ENCODE data around the gene EVI5. TPM values are rescaled to one million over a fixed set of nuclear protein-coding genes. Genes with fewer than 3 reads are reported as not detected.
"Not testable (repeated sequence)": the region's sequence is repeated elsewhere in the genome, so short reads cannot be mapped to it uniquely, and the experiment has no call there.

EVI5 gene
- total and polyA plus RNA-seq, 2 experiments from 2014 or later: 16.5 to 20.0 TPM

DNA sequence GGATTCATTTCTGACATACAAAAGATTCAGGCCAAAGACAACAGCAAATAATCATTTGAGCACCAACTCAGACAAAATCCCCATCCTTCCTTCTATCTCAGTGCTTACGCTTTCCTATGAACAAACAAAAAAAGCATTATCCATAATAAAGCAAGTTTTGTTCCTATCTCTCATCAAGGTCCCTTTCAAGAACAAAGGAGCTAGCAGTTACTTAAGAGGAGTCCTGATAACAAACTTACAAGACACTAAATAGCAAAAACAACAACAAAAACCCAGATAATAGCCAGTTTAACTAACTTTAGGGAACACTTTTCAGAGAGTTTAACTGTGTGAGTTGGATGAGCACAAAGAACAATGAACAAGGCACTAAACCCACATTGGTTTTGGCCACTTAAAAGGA, 10.5 kb downstream of the EVI5 start:
- Histone ChIP-seq H3K9ac (no peak overlapping the region), H3K27ac (no peak overlapping the region), H4K20me1 (ENCODE audit: insufficient read depth) (no peaks in the 10 kb centered on the region; the same call in 1 of the 2 replicates), H3K36me3 (ENCODE audit: low read depth) (no peaks in the 10 kb centered on the region), H3K4me3 (no peak overlapping the region), H3K27me3 (replicated peaks; ENCODE audit: insufficient read depth) (no peaks in the 10 kb centered on the region), H3K79me2 (ENCODE audit: insufficient read depth) (peaks cover 96% of the 10 kb centered on the region), H3K4me1 (ENCODE audit: insufficient read depth) (no peaks in the 10 kb centered on the region), H3K4me2 (ENCODE audit: unreplicated experiment) (no peak overlapping the region), H3K9me2 (ENCODE audit: insufficient read depth) (no peaks in the 10 kb centered on the region), H3F3A (ENCODE audit: insufficient read depth) (no peaks in the 10 kb centered on the region), H2AFZ (no peak overlapping the region), H3K9me3 (ENCODE audit: low read depth) (no peaks in the 10 kb centered on the region)
- WGBS, 2 experiments (ENCODE audit: low coverage in 1 of 2, low lambda C conversion rate in 2 of 2, missing lambda C conversion rate in 2 of 2): 100% methylated on average over 1 of the region's 1 CpG
- in situ Hi-C loops (cut with MboI): no loop called here
- no peak for DNase-seq
- TF ChIP-seq EZH2 (IDR thresholded peaks at IDR 0.05; ENCODE audit: insufficient read depth, poor library complexity, severe bottlenecking) (no peak), EZH2phosphoT487 (IDR thresholded peaks at IDR 0.05; ENCODE audit: insufficient read depth, low read depth) (no peak)

DNA sequence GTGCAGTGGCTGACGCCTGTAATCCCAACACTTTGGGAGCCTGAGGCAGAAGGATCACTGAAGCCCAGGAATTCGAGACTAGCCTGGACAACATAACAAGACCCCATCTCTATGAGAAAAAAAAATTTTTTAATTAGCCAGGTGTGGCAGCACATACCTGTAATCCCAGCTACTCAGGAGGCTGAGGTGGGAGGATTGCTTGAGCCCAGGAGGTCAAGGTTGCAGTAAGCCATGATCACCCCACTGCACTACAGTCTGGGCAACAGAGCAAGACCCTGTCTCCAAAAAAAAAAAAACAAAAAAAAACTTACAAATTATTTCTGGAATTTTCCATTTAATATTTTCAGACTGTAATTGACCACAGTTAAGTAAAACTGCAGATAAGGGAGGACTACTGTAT, 11.2 kb downstream of the EVI5 start:
- DNase-seq; in situ Hi-C loops (cut with MboI): not testable (repeated sequence)
- 96 to 97% methylated on average over 2 of the region's 2 CpGs for WGBS, 2 experiments (ENCODE audit: low coverage in 1 of 2, low lambda C conversion rate in 2 of 2, missing lambda C conversion rate in 2 of 2)

DNA sequence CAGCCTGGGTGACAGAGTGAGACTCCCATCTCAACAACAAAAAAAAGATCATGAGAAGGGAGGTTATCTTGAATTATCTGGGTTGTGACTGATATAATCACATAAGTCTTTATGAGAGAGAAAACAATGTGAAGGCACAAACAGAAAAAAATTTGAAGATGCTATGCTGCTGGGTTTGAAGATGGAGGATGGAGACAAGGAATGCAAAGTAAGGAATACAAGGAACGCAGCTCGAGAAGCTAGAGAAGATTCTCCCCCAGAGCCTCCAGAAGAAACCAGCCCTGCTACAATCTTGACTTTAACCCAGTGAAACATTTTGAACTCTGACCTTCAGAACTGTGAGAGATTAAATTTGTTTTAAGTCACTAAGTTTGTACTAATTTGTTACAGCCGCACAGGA, 15.1 kb downstream of the EVI5 start:
- H3K79me2 ChIP-seq (ENCODE audit: insufficient read depth): peaks cover 95% of the 10 kb centered on the region
- no peak overlapping the region for H2AFZ ChIP-seq
- H3K27ac ChIP-seq: no peak overlapping the region
- H3K4me1 ChIP-seq (ENCODE audit: insufficient read depth): no peaks in the 10 kb centered on the region
- in situ Hi-C loops (cut with MboI): no loop called here
- no peaks in the 10 kb centered on the region for H3K27me3 ChIP-seq (replicated peaks; ENCODE audit: insufficient read depth)
- no peaks in the 10 kb centered on the region for H3K9me3 ChIP-seq (ENCODE audit: low read depth)
- H3K9ac ChIP-seq: no peak overlapping the region
- TF ChIP-seq EZH2 (IDR thresholded peaks at IDR 0.05; ENCODE audit: insufficient read depth, poor library complexity, severe bottlenecking): no peak
- no peak for TF ChIP-seq EZH2phosphoT487 (IDR thresholded peaks at IDR 0.05; ENCODE audit: insufficient read depth, low read depth)
- 94 to 98% methylated on average over 3 of the region's 3 CpGs for WGBS, 2 experiments (ENCODE audit: low coverage in 1 of 2, low lambda C conversion rate in 2 of 2, missing lambda C conversion rate in 2 of 2)
- no peak for DNase-seq
- no peaks in the 10 kb centered on the region for H3K9me2 ChIP-seq (ENCODE audit: insufficient read depth)
- no peaks in the 10 kb centered on the region for H3F3A ChIP-seq (ENCODE audit: insufficient read depth)
- H3K4me2 ChIP-seq (ENCODE audit: unreplicated experiment): no peak overlapping the region
- H4K20me1 ChIP-seq (ENCODE audit: insufficient read depth): no peaks in the 10 kb centered on the region; the same call in 1 of the 2 replicates
- H3K36me3 ChIP-seq (ENCODE audit: low read depth): no peaks in the 10 kb centered on the region
- H3K4me3 ChIP-seq: no peak overlapping the region

More for the DNA sequence above, 11.2 kb downstream of the EVI5 start:
- H3K79me2 ChIP-seq (ENCODE audit: insufficient read depth): peaks cover 96% of the 10 kb centered on the region
- not testable (repeated sequence) for H2AFZ ChIP-seq; H3F3A ChIP-seq (ENCODE audit: insufficient read depth); H3K4me2 ChIP-seq (ENCODE audit: unreplicated experiment); H3K9ac ChIP-seq; H3K4me1 ChIP-seq (ENCODE audit: insufficient read depth); H3K9me3 ChIP-seq (ENCODE audit: low read depth); H3K27me3 ChIP-seq (replicated peaks; ENCODE audit: insufficient read depth); H3K36me3 ChIP-seq (ENCODE audit: low read depth); H3K9me2 ChIP-seq (ENCODE audit: insufficient read depth); H4K20me1 ChIP-seq (ENCODE audit: insufficient read depth); H3K4me3 ChIP-seq; H3K27ac ChIP-seq

- Histone ChIP-seq H3K36me3 (ENCODE audit: low read depth) (no peaks in the 10 kb centered on the region), H3F3A (ENCODE audit: insufficient read depth) (no peaks in the 10 kb centered on the region), H3K4me2 (ENCODE audit: unreplicated experiment) (no peak overlapping the region), H3K9me3 (ENCODE audit: low read depth) (no peaks in the 10 kb centered on the region), H3K9me2 (ENCODE audit: insufficient read depth) (no peaks in the 10 kb centered on the region), H4K20me1 (ENCODE audit: insufficient read depth) (no peaks in the 10 kb centered on the region; the same call in 1 of the 2 replicates), H3K4me3 (no peak overlapping the region), H3K4me1 (ENCODE audit: insufficient read depth) (no peaks in the 10 kb centered on the region), H3K79me2 (ENCODE audit: insufficient read depth) (peaks cover 95% of the 10 kb centered on the region), H3K9ac (no peak overlapping the region), H3K27me3 (replicated peaks; ENCODE audit: insufficient read depth) (no peaks in the 10 kb centered on the region), H2AFZ (no peak overlapping the region), H3K27ac (no peak overlapping the region)
- TF ChIP-seq EZH2phosphoT487 (IDR thresholded peaks at IDR 0.05; ENCODE audit: insufficient read depth, low read depth) (no peak), EZH2 (IDR thresholded peaks at IDR 0.05; ENCODE audit: insufficient read depth, poor library complexity, severe bottlenecking) (no peak)
- no peak for DNase-seq
- in situ Hi-C loops (cut with MboI): no loop called here
These were observed 16.0 kb downstream of the EVI5 start for GRCh38 chr1:92768915-92769314.

- no peak overlapping the region for H3K9ac ChIP-seq
- 92 to 100% methylated on average over 2 of the region's 2 CpGs for WGBS, 2 experiments (ENCODE audit: low coverage in 1 of 2, low lambda C conversion rate in 2 of 2, missing lambda C conversion rate in 2 of 2)
- H3F3A ChIP-seq (ENCODE audit: insufficient read depth): no peaks in the 10 kb centered on the region
- H3K4me1 ChIP-seq (ENCODE audit: insufficient read depth): no peaks in the 10 kb centered on the region
- no peak overlapping the region for H3K4me3 ChIP-seq
- no peak overlapping the region for H3K4me2 ChIP-seq (ENCODE audit: unreplicated experiment)
- no peaks in the 10 kb centered on the region for H3K9me3 ChIP-seq (ENCODE audit: low read depth)
- in situ Hi-C loops (cut with MboI): no loop called here
- H3K27me3 ChIP-seq (replicated peaks; ENCODE audit: insufficient read depth): no peaks in the 10 kb centered on the region
- no peak for TF ChIP-seq EZH2 (IDR thresholded peaks at IDR 0.05; ENCODE audit: insufficient read depth, poor library complexity, severe bottlenecking)
- no peak for TF ChIP-seq EZH2phosphoT487 (IDR thresholded peaks at IDR 0.05; ENCODE audit: insufficient read depth, low read depth)
- no peaks in the 10 kb centered on the region for H3K36me3 ChIP-seq (ENCODE audit: low read depth)
- no peak for DNase-seq
- no peaks in the 10 kb centered on the region for H3K9me2 ChIP-seq (ENCODE audit: insufficient read depth)
- no peak overlapping the region for H3K27ac ChIP-seq
- no peaks in the 10 kb centered on the region; the same call in 1 of the 2 replicates for H4K20me1 ChIP-seq (ENCODE audit: insufficient read depth)
- no peak overlapping the region for H2AFZ ChIP-seq
- peaks cover 95% of the 10 kb centered on the region for H3K79me2 ChIP-seq (ENCODE audit: insufficient read depth)
These were observed 16.6 kb downstream of the EVI5 start for GRCh38 chr1:92768296-92768695.

Data from GM23248 (cell line).